Adrenal gland (tissue), 5 donors: Measurements from ENCODE around the gene KDM4B.

Experiments used
- POLR2A ChIP-seq, 2 donors: fragments of 450-650 bp; IDR thresholded peaks; one replicate each; pipeline ENCODE4 v1.6.1; 2017; ENCODE audit warnings: antibody characterized with exemption in 2 of 2, mild to moderate bottlenecking in 2 of 2, moderate library complexity in 1 of 2
- TF ChIP-seq, protein P1 (sequence below), 6 experiments: fragments of 450-650 bp in 4 of 6; fragments of 200-600 bp in 2 of 6; sonication (generic) in 1 of 6; IDR thresholded peaks; 1 replicate in 5 of 6; 2 replicates in 1 of 6; pipeline versions ENCODE4 v1.5.1 to v1.8.0; 2016 to 2021; ENCODE audit warnings: antibody characterized with exemption in 6 of 6, mild to moderate bottlenecking in 2 of 6, moderate library complexity in 1 of 6
- donor health status: DM: no; HTN: no; CAD: no.

DNA sequence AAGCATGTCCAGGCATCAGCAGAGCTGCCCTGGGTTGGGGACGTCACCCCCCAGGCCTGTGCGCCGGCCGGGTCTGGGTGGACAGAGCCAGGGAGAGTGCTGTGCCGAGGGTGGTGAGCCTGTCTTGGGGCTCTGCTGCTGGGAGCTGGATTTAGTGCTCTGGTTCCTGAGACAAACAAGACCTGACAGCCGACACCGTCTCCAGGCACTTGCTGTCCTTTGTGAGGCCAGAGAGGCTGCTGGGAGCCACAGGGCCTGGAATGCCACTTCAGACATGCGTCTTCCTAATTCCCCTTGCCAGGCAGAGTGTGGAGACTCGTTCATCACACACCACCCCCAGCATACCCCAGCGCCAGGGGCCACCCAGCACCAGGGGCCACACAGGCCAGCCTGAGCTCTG, 165.8 kb downstream of the KDM4B start:
- TF ChIP-seq POLR2A (IDR thresholded peaks at IDR 0.05) = no peak
- TF ChIP-seq, protein P1, sequence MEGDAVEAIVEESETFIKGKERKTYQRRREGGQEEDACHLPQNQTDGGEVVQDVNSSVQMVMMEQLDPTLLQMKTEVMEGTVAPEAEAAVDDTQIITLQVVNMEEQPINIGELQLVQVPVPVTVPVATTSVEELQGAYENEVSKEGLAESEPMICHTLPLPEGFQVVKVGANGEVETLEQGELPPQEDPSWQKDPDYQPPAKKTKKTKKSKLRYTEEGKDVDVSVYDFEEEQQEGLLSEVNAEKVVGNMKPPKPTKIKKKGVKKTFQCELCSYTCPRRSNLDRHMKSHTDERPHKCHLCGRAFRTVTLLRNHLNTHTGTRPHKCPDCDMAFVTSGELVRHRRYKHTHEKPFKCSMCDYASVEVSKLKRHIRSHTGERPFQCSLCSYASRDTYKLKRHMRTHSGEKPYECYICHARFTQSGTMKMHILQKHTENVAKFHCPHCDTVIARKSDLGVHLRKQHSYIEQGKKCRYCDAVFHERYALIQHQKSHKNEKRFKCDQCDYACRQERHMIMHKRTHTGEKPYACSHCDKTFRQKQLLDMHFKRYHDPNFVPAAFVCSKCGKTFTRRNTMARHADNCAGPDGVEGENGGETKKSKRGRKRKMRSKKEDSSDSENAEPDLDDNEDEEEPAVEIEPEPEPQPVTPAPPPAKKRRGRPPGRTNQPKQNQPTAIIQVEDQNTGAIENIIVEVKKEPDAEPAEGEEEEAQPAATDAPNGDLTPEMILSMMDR (IDR thresholded peaks at IDR 0.05) = no peak
